ENCODE measurements around the gene SCN3B.

SCN3B gene

DNA sequence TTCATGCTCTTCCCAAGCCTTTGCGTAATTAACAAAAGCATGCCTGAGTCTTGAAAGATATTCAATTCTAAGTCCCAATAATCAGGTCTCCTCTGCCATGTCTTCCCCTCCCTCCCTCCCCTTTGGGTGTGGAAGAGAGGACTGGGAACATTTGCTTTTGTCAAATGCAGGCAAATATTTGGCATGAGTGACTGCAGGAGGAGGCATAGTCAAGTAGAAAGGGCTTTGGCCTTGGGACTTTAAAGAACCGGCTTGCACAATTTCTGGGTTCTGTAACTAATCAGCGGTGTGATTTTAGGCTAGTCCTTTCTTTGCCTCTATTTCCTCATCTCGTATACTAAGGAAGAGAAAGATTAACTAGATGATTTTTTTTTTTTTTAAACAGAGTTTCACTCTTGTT, 59.5 kb downstream of the SCN3B start:
- no peak for DNase-seq

DNA sequence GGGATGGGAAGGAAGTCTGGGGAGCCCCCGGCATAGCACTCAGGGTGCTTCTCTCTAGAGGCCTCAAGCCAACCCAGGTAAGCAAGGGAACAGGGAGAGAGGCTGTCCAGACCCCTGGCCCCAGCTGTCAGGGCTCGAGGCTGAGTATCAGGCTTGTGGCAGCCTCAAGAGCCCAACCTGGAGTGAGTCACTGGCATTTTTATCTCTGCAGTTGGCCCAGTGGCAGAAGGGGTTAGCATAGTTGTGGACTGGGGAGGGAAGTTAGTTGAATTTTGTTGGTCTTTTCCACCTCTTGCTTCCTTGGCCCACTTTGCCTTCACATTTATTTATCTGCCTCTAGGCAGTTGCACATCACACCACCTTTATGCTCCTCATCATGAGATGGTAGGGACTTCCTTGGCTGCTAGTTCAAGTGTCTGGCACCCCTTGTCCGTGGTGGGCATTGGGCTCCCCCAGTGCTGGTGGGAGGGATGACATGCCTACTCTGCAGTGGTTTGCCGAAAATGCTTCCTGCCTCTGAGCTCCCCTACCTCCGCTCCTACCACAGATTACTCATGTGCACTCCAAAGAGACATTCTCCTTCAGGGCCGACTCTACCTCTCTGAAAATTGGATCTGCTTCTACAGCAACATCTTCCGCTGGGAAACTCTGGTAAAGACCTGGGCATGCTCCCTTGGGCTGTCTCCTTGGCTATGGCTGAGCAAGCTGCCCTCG, 60.1 kb downstream of the SCN3B start:
- no peak for DNase-seq

DNA sequence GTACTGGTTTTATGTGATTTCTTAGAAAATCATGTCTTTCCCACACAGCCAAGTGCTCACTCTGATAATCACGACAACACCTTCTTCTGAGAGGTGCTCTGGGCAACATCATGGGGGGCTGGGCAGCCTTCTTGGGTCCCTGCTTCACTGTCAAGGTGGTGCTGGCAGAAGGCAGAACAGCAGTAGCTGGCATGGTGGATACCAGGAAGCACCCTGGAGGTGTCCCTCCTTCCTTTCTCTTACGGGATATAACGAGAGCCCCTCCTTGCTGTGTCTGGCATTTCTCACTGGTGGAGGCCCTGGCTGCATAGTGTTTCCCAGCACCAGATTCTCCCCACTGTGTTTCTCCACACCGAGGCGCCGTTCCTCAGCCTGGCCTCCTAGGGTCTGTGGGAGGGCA, 60.9 kb downstream of the SCN3B start:
- no peak for DNase-seq

DNA sequence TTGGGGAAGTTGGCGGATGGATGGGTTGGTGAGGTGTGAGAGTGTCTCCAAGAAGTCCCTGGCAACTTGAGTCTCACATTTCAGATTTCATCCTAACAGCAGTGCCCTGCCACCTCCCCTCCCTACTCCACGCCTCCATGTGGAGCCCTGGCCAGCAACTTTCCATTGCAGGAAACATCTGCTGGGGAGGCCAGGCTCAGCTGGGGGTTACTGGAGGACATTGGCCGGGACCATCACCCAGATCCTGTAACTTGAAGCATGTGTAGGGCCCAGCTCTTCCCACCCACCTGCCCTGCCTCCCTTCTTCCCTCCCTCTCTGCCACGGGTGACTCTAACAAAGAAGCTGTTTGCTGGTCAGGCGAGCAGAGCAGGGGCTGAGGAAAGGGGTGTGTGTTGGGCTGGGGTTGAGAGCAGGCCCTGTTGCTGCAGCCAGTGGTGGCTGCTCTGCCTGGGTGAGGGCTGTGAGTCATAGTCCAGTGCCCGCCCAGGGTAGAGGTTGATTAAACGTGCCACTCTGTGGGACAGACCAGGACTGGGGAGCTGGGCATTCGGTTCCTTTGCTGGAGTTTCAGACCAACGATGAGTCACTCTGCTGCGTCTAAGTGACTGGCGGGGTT, 64.0 kb downstream of the SCN3B start:
- no peak for DNase-seq

DNA sequence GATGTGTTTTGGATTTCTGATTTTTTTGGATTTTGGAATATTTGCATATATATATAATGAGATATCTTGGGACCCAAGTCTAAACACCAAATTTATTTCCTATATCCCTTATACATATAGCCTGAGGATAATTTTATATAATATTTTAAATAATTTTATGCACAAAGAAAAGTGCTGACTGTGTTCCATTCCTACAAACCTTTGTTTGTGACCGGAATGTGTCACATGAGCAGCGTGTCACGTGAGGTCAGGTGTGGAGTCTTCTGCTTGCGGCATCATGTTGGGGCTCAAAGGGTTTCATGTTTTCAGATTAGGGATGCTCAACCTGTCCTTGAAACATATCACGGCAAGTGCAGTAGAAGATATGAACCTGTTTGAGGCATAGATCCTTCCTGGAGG, 65.6 kb downstream of the SCN3B start:
- no peak for DNase-seq

DNA sequence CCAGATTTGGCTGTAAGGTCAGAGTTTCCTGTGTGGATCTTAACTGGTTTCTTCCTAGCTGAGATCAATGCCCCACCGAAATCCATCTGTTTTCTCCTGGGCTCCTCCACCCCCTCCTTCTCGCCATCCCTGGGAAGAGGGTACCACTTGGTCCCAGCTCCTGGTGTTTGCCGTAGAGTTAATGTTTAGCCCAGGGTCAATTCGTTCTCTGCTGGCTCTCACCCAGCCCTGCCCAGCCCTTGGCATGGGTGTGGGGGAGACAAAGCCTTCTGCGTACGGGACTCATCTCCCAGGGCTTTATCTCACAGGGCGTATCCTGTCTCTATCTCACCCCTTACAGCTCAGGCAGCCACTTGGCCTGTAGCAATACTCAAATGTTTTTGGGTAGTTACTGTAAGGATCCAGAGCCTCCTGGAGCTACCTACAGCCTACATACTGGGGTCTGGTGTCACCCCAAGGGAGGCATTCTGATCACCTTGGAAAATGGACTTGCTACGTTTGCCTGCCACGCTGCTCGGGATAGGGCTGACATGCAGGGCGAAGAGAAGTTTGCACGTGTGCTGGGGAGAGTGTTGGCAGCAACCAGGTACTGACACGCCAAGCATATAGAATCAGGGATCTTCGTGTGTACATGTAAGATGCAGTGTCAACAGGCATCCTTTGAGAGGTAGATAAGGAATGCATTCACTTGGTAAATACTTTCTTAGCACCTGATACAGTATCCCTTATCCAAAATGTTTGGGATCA, 66.1 kb downstream of the SCN3B start:
- DNase-seq: peak; percentile 2

DNA sequence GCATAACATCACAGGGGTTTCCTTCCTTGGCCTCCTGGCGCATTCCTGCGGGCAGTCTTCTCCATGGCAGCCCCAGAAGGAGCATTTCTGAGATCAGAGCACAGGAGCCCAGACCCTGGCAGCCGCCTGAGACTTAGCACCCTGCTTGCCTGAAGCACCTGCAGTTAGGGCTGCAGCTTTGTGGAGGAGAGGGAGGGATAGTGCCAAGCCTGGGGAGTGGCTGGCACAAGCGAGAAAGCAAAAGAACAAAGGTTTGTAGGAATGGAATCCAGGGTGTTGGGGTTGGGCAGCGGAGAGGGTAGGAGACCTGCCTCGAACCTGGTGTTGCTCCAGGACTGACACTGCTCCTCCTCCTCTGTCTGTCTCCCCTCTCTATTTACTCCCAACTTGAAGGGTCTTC, 66.9 kb downstream of the SCN3B start:
- DNase-seq: no peak

DNA sequence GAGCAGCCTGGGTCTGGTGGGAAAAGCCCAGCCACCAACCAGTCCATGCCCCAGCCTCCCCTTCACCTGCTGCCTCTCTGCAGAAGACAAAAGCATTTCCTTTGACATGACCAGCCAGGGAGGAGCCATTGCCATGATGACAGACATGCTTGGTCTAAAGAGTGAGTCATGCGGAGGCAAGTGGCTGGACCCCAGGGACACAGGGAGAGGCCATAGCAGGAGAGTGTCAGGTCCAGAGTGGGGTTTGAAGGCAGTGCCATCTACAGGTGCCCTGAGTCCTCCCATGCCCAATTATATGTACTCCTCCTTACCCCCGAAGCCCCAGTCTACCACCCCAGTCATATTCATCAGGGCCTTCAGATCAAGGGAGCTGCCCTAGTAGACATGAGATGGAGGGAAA, 67.4 kb downstream of the SCN3B start:
- no peak for DNase-seq

DNA sequence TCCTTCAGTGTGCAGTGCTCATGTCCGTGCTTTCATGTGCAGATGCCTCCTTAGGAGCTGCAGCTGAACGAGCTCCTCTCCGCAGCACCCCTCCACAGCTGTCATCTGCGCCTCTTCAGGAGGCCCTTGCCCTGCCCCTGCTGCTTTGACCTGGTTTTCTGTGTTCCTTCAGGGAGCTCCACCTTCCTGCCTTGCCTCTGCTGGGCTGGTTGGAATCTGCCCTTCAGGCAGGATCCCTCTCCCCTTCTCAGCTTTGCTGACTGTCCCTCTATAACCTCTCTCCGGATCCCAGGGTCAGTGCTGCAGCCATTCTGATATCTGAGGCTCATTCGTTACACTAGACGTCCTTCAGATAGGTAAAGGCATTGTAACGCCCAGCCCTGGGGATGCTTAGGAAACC, 67.9 kb downstream of the SCN3B start:
- DNase-seq: no peak

DNA sequence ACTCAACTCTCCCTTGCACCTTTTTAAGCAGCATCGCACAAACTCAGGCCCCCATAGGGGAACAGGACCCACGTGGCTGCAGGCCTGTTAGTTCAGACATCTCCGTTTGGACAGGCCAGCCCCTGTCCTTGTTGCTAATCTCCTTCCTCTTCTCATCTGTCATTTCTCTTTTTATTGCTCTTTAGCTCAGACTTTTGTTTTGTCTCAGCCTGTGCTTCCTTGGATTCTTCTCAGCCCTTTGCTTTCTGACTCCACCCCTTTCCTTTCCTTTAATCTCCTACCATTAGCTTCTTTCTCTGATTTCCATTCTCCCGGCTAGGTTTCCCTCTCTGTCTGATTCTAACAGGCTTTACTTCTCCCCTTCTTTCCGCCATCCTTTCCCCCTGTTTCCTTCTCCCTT, 68.7 kb downstream of the SCN3B start:
- DNase-seq: no peak

DNA sequence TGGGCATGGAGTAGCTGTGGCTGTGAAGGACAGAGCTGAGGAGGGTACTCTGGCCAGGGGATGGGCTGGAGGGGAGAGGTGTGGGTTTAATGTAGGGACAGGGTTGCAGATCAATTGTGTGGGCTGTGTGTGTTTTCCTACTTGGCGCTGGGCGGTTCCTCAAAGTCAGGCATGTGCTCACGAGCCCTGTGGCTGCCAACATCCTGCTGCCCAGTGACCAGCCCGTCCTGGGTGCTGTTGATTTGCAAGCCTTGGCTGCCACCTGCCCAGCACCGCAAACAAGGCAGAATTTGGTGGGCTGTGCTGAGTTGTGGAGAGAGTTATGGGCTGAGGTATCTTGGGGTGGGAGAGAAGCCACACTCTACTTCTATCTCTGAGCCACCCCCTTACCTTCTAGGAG, 69.2 kb downstream of the SCN3B start:
- no peak for DNase-seq

DNA sequence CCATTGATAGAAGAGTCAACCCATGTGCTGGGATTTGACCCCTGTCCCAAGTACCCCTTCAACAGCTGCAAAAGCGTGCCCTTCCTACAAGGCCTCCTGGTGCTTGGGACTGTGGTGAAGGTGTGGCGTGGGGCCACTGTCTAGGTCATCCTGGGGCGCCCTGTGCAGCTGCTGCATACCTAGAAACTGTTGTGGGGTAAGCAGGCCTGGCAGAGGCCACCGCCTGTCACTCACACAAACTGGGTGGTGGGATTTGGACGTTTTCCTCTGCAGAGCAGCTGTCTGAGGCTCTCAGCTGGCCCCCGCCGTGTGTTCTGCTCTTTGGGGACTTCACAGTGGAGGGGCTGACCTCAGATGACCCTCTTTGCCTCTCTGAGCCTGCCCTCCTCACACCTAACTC, 69.7 kb downstream of the SCN3B start:
- DNase-seq: no peak

DNA sequence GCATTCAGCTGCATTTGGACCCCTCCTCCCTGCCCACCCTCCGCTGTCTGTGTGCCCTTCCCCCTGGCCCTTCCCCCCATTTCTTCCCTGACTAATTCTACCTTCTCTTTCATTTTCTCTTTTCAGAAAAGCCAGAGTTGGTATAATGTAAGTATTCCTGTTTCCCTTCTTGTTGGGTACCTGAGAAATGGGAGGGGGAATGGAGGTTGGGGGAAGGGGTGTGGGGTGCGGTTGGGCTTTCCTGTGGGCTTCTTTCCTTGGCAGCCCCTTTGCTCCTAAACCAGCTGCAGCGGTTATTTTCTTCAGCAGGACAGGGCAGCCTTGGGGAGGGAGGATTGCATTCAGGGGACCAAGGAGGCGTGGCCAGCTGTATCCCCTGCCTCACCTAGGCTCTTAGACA, 70.2 kb downstream of the SCN3B start:
- no peak for DNase-seq

DNA sequence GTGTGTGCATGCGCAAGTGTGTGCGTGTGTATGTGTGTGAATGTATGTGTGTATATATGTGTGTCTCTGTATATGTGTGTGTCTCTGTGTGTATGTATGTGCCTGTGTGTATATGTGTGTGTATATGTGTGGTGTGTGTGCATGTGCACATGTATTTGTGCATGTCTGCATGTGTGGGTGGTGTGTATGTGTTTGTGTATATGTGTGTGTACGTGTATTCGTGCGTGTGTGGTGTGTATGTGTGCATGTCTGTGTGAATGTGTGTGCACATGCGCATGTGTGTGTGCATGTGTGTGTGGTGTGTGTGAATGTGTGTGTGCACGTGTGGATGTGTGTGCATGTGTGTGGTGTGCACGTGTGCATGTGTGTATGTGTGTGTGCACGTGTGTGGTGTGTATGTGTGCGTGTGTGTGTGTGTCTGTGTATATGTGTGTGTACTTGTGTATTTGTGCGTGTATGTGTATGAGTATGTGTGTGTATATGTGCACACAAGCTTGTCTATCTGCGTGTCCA, 71.4 kb downstream of the SCN3B start:
- DNase-seq: no peak

DNA sequence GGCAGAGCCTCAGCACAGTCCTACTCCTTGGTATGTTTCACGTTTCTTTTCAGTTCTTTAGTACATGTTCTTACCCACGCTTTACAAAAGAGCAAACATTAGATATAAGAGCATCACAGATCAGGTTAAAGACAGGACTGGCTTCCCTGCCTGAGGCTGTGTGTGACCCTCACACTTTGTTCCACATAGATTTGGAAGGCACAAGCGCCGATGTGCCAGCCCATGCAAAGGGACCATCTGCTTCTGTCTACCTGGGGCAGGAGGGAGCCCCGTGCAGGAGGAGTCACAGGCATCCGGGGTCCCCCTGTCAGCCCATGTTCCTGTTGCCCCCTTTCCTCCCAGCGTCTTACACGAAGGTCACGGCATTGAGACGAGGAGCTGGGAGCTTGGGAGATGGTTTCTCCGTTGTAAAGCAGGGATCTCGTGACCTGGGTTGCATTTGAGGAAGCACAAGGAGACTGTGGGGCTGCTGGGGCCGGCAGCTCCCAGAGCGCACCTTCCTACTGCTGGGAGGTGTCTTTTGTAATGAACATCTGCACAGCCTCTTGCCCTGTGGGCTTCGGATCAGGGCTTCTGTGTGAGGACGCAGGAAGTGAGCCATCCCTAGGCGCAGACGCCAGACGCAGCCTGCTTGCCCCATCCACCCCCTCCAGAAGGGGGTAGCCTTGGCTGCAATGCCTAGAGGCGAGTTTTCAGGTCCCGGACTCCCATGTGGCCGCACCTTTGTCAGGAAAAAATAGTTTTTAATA, 72.6 kb downstream of the SCN3B start:
- no peak for DNase-seq

DNA sequence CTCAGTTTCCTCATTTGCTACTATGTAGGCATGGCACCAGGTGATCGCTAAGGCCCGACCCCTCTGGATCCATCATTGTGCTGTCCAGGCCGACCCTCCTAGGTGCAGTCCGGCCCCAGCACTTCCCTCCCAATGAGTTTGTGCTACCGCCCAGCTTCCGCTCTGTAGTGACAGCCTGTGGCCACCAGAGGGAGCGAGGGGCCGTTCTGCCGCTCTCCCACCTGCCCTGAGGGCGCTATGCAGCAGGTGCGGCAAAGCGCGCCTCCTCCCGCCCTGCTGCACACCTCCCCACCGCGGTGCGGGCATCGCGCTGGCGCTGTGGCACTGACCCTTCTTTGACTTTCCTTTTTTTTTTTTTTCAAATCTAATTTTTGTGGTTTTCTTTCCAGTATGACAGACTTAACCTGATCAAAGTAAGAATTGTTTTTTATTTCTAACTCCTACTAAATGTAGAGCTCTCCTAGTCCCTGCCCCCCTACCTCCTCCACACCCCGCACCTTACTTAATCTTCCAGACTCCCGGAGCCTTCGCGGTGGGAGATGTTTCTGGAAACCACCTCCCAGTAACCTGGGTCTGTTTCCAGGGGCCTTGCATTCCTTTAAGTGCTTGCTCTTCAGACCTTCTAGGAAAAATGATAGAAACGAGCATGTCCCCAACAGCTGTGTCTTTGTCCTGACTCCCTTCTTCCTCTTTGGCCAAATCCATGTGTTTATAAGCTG, 73.7 kb downstream of the SCN3B start:
- DNase-seq: peak; percentile 47

DNA sequence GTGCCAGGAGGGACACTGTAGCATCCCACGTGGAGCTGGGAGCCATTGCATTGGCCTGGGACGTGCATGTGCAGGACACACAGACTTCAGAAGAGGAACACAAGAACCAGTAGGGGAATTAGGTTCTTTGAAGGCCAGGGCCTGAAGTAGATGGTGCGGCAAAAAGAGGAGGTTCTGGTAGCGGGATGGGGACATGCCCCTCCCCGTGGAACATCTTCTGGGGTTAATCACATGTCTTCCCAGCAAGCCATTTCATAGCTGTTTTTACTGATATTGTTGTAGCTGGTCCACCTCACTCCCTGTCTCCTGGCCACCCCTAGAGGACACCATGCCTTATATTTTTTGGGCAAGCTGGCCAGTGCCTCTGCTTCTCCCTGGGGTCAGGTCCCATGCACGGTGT, 74.3 kb downstream of the SCN3B start:
- no peak for DNase-seq

DNA sequence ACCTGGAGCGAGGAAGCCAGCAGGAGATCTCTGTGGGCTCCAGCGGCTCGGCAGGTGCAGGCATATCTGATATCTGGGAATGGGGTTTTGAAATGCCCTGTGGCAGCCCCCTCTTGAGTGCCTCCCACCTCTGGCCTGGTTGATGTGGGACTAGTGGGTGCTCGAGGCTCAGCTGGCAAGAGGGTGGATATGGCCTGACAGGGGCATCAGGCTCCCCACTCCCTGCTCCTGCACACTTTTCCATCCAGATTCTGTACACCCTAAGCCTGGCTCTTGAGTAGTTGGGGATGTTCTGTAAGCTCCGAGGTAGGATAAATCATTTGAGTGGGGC, 75.0 kb downstream of the SCN3B start:
- DNase-seq: no peak
